GM19239 (cell line): ENCODE measurements around the gene TNNC1.

Source experiments
- DNase-seq: peaks from one replicate; pipeline ENCODE4 v3.0.0; 2011; ENCODE audit warnings: low spot score; ENCODE audit not compliant: insufficient read length
- FAIRE-seq: peaks from 2 replicates; lab custom pipeline; 2011; peaks lifted over from hg19 to GRCh38; lab: Jason Lieb, UNC

TNNC1 gene

DNA sequence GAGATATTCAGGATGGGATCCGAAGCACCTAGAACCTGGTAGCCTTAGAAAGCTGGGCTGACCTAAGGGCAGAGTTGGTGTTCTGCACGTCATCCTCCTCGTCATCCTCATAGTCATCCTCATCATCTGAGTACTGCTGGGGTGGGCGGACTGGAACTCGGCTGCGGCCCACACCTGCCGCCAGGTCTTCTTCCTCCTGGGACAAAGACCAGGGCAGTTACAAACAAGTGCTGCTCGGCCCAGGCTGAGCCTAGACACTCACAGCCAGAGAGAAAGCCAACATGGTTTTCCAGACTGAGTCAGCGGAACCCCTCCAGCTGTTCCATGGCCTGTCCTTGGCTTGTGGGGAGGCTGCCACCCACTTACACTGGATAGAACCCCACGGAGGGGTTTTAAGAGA is 49.5 kb downstream of the TNNC1 start:
- FAIRE-seq (no peak), DNase-seq (no peak)

DNA sequence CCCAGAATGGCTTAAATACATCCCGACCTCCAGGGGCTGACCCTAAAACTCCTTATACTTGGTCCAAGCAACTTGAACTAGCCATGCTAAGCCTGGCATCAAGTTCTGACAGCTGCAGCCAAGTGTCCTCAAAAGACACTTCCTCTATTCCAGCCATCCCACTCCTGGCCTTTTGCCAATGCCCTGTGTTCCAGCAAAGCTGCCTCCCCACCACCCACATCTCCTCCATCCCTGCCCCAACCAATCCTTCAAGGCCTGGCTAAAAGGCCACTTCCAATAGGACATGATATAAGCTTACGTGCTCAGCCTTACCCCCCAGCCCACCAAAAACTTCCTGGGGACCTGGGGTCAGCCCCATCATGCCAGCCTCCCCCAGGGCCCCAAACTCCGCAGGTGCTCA is 49.9 kb downstream of the TNNC1 start:
- FAIRE-seq = no peak
- no peak for DNase-seq

DNA sequence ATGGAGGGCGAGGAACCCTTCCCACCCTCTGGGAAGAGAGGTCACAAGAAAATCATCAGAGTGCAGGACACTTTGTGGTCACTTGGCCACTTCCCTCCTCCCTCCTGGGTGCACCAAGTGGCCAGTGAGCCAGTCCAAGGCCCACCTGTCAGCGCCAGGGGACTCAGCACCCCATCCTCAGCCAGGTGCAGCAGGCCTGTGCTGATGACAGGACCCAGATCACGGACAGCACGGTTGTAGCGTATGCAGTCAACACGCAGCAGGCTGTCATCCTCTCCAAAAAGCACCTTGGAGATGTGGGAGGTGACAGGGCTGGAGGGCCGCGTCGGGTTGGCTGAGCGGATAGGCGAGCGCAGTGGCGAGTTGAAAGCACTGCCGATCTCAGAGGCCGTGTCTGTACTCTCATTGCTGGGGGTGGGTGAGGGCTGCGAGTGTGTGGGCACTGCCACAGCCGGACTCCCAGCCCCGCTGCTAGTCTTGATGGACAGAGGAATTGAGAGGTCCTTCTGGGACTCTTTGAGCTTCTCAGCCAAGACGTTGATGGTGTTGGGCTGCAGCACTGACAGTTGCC is 50.5 kb downstream of the TNNC1 start:
- DNase-seq (no peak), FAIRE-seq (no peak)

DNA sequence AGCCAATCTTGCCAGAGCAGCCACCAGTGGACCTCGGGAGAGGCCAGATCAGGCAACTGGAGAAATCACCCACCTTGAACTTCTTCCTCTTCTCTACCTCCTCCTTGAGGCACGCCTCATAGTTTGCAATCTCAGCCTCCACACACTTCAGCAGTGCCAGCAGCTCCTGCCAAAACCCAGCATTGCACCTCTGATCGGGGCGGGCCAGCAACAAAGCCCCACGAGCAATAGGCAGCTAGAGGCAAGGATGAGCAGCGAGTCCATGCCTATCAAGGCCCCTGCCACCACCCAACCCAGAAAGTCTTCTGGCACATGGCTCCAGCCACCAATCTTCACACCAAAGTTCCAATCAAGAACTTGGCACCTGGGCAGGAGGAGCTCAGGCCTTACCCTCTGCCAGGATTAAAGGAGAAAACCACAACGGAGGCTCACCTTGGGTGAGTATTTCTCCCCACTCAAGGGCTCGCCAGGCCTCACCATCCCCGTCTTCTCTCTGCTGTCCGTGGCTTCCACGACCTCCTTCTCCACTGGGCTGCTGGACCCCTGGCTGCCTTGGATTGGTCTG is 51.1 kb downstream of the TNNC1 start:
- DNase-seq (no peak), FAIRE-seq (no peak)

DNA sequence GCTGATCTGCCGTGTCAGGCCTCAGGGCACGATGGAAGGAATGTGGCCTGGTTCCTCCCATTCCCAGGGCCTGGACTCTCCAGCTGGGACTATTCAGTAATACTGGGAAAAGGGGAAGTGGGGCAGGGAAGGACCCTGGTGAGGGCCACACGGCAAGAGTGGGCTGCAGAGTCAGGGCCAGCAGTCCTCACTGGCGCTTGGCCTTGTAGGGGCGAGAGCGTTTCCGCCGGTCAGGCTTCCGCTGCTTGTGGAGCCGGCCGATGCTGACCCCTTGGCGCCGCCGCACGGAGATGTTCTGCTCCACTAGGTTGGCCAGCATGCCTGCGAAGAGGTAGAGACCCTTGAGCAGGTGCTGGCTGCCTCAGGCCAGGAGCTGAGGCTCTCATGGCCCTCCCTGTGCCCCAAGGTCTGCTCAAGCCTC is 51.7 kb downstream of the TNNC1 start:
- DNase-seq (no peak), FAIRE-seq (no peak)

DNA sequence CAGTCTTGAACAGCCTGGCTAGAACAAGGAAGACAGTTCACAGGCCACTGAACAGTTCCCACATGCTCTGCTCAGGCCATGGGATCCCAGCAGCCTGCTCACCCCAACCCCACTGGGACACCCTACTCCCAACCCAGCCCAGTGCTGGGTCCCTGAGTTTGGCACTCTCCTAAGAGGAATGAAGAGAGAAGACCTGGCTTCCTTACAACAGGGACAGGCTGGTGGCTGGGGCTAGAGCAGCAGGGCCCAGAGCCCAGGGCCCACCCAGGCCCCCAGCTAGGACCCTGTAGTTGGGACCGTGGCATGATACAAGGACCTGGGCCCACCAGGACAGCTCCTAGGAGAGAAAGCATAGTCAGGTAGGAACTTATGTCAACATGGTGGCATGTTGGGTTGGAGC is 52.3 kb downstream of the TNNC1 start:
- no peak for FAIRE-seq
- no peak for DNase-seq
